Activated T-helper 9 cell treated with anti-CD3 and anti-CD28 coated beads, Interleukin-2, amount 50 U/mL, for 16 hours (primary cell): Measurements from ENCODE around the gene MRPL43.
A peak's percentile ranks its signal among the peaks of the same experiment; 100 is the strongest.
"Not testable (repeated sequence)": the region's sequence is repeated elsewhere in the genome, so short reads cannot be mapped to it uniquely, and the experiment has no call there.

Experiments
- DNase-seq: peaks from one replicate; pipeline ENCODE4 v3.0.0-alpha.2; 2020; ENCODE audit warnings: low read depth

MRPL43 gene

GRCh38 chr10:100986952-100987684 is at the start of gene MRPL43, which contains the start of gene TWNK:
Gene MRPL43 (minus strand): TSS chr10:100987497. CDS start chr10:100987443, 54 bp downstream.
Gene TWNK (plus strand): TSS chr10:100987543. CDS start chr10:100988211, 668 bp downstream.
- DNase-seq, result peak; percentile 79

- DNase-seq, result no peak
Observed at GRCh38 chr10:101036726-101037125, 49.4 kb upstream of the MRPL43 start.

GRCh38 chr10:101035916-101036702 is 48.8 kb upstream of the MRPL43 start:
- no peak for DNase-seq

GRCh38 chr10:101035314-101035713 is 48.0 kb upstream of the MRPL43 start:
- DNase-seq, result no peak

GRCh38 chr10:101034404-101034803 is 47.1 kb upstream of the MRPL43 start:
- not testable (repeated sequence) for DNase-seq

GRCh38 chr10:101033276-101033675 is 46.0 kb upstream of the MRPL43 start:
- no peak for DNase-seq

- peak; percentile 43 for DNase-seq
Observed at GRCh38 chr10:101032637-101033224, 45.4 kb upstream of the MRPL43 start.

GRCh38 chr10:101031796-101032636 is 44.7 kb upstream of the MRPL43 start:
- DNase-seq, result peak; percentile 68

- peak; percentile 94 for DNase-seq
Observed at GRCh38 chr10:101031128-101031795, 44.0 kb upstream of the MRPL43 start, which contains the start of the genes PDZD7 and SFXN3. Gene PDZD7 (minus strand): TSS chr10:101031129. CDS start chr10:101030219, 910 bp downstream. Gene SFXN3 (plus strand): TSS chr10:101031234. CDS start chr10:101034695, 3,461 bp downstream.

GRCh38 chr10:101030496-101031127 is 43.3 kb upstream of the MRPL43 start:
- DNase-seq, result no peak

GRCh38 chr10:101029520-101030295 is 42.4 kb upstream of the MRPL43 start:
- no peak for DNase-seq

GRCh38 chr10:101028446-101029337 is 41.4 kb upstream of the MRPL43 start:
- DNase-seq, result no peak

GRCh38 chr10:101027106-101027720 is 39.9 kb upstream of the MRPL43 start:
- no peak for DNase-seq

- no peak for DNase-seq
Observed at GRCh38 chr10:101022967-101023705, 35.8 kb upstream of the MRPL43 start.

GRCh38 chr10:101021692-101022251 is 34.5 kb upstream of the MRPL43 start:
- no peak for DNase-seq

- no peak for DNase-seq
Observed at GRCh38 chr10:101021239-101021638, 33.9 kb upstream of the MRPL43 start.

GRCh38 chr10:101020427-101021075 is 33.3 kb upstream of the MRPL43 start:
- DNase-seq, result no peak
